Measurements from ENCODE around the gene HK3.

DNA sequence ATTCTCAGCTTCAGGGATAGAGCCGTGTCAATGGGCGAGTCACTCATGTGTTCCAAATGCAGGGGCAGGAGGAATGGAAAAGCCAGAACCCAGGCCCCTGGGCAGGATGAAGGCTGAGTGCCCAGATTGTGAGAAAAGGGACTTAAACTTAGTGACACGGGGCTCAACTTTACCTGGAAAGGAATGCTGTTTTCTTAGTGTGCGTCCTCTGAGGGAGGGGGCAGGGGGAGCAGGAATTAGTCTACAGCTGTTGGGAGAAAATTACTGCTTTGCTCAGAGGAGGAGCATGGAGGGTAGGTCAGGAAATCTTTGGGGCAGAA is 14.6 kb downstream of the HK3 start:
- TF ChIP-seq, protein P1, sequence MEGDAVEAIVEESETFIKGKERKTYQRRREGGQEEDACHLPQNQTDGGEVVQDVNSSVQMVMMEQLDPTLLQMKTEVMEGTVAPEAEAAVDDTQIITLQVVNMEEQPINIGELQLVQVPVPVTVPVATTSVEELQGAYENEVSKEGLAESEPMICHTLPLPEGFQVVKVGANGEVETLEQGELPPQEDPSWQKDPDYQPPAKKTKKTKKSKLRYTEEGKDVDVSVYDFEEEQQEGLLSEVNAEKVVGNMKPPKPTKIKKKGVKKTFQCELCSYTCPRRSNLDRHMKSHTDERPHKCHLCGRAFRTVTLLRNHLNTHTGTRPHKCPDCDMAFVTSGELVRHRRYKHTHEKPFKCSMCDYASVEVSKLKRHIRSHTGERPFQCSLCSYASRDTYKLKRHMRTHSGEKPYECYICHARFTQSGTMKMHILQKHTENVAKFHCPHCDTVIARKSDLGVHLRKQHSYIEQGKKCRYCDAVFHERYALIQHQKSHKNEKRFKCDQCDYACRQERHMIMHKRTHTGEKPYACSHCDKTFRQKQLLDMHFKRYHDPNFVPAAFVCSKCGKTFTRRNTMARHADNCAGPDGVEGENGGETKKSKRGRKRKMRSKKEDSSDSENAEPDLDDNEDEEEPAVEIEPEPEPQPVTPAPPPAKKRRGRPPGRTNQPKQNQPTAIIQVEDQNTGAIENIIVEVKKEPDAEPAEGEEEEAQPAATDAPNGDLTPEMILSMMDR (IDR thresholded peaks at IDR 0.05), result no peak
- TF ChIP-seq EZH2 (IDR thresholded peaks at IDR 0.05) (no peak), EZH2phosphoT487 (IDR thresholded peaks at IDR 0.05) (no peak)

Data from neural progenitor cell (in vitro differentiated cells).